Liver (tissue), 9 donors: ENCODE results near the gene ABHD6. TPM values are rescaled to one million over a fixed set of nuclear protein-coding genes. Genes with fewer than 3 reads are reported as not detected.
"Not testable (repeated sequence)": the region's sequence is repeated elsewhere in the genome, so short reads cannot be mapped to it uniquely, and the experiment has no call there.

Source experiments
- DNase-seq: peaks from one replicate; pipeline ENCODE4 v3.0.0-alpha.2; 2017; ENCODE audit warnings: low spot score
- H3K27ac ChIP-seq, 2 donors: one replicate each; pipeline ENCODE4 v1.7.0; 2013; ENCODE audit warnings: inconsistent platforms in 2 of 2, low read length in 2 of 2, control low read depth in 1 of 2, low read depth in 1 of 2, mild to moderate bottlenecking in 1 of 2
- H3K27me3 ChIP-seq, 4 donors: one replicate each; pipeline versions ENCODE4 v1.6.1 to v1.7.0; 2013; ENCODE audit warnings: low read length in 3 of 4, inconsistent platforms in 1 of 4, mild to moderate bottlenecking in 1 of 4, moderate library complexity in 1 of 4; ENCODE audit not compliant: control insufficient read depth in 4 of 4, insufficient read depth in 4 of 4
- H3K36me3 ChIP-seq, 4 donors: one replicate each; pipeline versions ENCODE4 v1.6.1 to v1.7.0; 2013; ENCODE audit warnings: low read length in 3 of 4, mild to moderate bottlenecking in 3 of 4, low read depth in 1 of 4, moderate library complexity in 1 of 4; ENCODE audit not compliant: control insufficient read depth in 4 of 4, insufficient read depth in 3 of 4
- H3K4me1 ChIP-seq, 4 donors: one replicate each; pipeline versions ENCODE4 v1.6.1 to v1.7.0; 2013; ENCODE audit warnings: low read length in 3 of 4, mild to moderate bottlenecking in 3 of 4, moderate library complexity in 1 of 4; ENCODE audit not compliant: control insufficient read depth in 4 of 4, insufficient read depth in 4 of 4
- H3K4me3 ChIP-seq, 3 donors: one replicate each; pipeline versions ENCODE4 v1.6.1 to v1.7.0; 2013; ENCODE audit warnings: low read length in 3 of 3, control low read depth in 1 of 3, low read depth in 1 of 3, mild to moderate bottlenecking in 1 of 3
- H3K9ac ChIP-seq, 2 donors: one replicate each; pipeline ENCODE4 v1.7.0; 2013; ENCODE audit warnings: low read length in 2 of 2, mild to moderate bottlenecking in 2 of 2, moderate library complexity in 2 of 2, control low read depth in 1 of 2, low read depth in 1 of 2
- H3K9me3 ChIP-seq, 4 donors: one replicate each; pipeline versions ENCODE4 v1.6.1 to v1.7.0; 2013; ENCODE audit warnings: low read length in 3 of 4; ENCODE audit not compliant: control insufficient read depth in 4 of 4
- ATF3 ChIP-seq: IDR thresholded peaks from 2 replicates; pipeline ENCODE4 v1.6.1; 2016; ENCODE audit warnings: antibody characterized with exemption
- CTCF ChIP-seq: fragments of 150-350 bp; IDR thresholded peaks from 2 replicates; pipeline ENCODE4 v1.5.1; 2017; ENCODE audit warnings: improper control_type of control experiment, low read depth, low read length; ENCODE audit not compliant: missing input control
- EGR1 ChIP-seq, 2 donors: IDR thresholded peaks; 2 replicates each; pipeline ENCODE4 v1.6.1; 2016 to 2018; ENCODE audit warnings: antibody characterized with exemption in 2 of 2, low read depth in 2 of 2
- FOXA1 ChIP-seq: IDR thresholded peaks from 2 replicates; pipeline ENCODE4 v1.6.1; 2016; ENCODE audit warnings: antibody characterized with exemption
- FOXA2 ChIP-seq: IDR thresholded peaks from 2 replicates; pipeline ENCODE4 v1.6.1; 2016; ENCODE audit warnings: antibody characterized with exemption
- GABPA ChIP-seq, 2 donors: IDR thresholded peaks in 1 of 2; conservative IDR thresholded peaks in 1 of 2; 2 replicates each; pipeline ENCODE4 v1.6.1; 2016; ENCODE audit warnings: antibody characterized with exemption in 2 of 2, mild to moderate bottlenecking in 1 of 2, moderate library complexity in 1 of 2
- HNF4G ChIP-seq: IDR thresholded peaks from 2 replicates; pipeline ENCODE4 v1.6.1; 2016; ENCODE audit warnings: antibody characterized with exemption
- JUND ChIP-seq, 2 donors: IDR thresholded peaks; 2 replicates each; pipeline ENCODE4 v1.6.1; 2016; ENCODE audit warnings: antibody characterized with exemption in 2 of 2
- MAX ChIP-seq: IDR thresholded peaks from 2 replicates; pipeline ENCODE4 v1.6.1; 2016; ENCODE audit warnings: antibody characterized with exemption
- NR2F2 ChIP-seq: IDR thresholded peaks from 2 replicates; pipeline ENCODE4 v1.6.1; 2016; ENCODE audit warnings: antibody characterized with exemption
- RAD21 ChIP-seq, 2 donors: IDR thresholded peaks; 2 replicates each; pipeline ENCODE4 v1.6.1; 2016; ENCODE audit warnings: antibody characterized with exemption in 2 of 2, mild to moderate bottlenecking in 2 of 2
- RXRA ChIP-seq, 2 donors: IDR thresholded peaks; 2 replicates each; pipeline ENCODE4 v1.6.1; 2017 to 2018; ENCODE audit warnings: antibody characterized with exemption in 2 of 2, mild to moderate bottlenecking in 1 of 2
- SP1 ChIP-seq: IDR thresholded peaks from 2 replicates; pipeline ENCODE4 v1.6.1; 2018; ENCODE audit warnings: antibody characterized with exemption, mild to moderate bottlenecking
- TAF1 ChIP-seq: conservative IDR thresholded peaks from 2 replicates; pipeline ENCODE4 v1.6.1; 2016; ENCODE audit warnings: antibody characterized with exemption, mild to moderate bottlenecking
- ZBTB33 ChIP-seq: IDR thresholded peaks from 2 replicates; pipeline ENCODE4 v1.6.1; 2016; ENCODE audit warnings: antibody characterized with exemption
- WGBS: extraction: QIAGEN DNeasy Blood & Tissue Kit; methylation state at CpG from one replicate; pipeline ENCODE4 v1.1.7; 2013; 5-methylcytosine and 5-hydroxymethylcytosine counted together
- polyA plus RNA-seq, 2 donors: library from polyadenylated mRNA; stranded (reverse) in 1 of 2; unstranded in 1 of 2; fragments of 200-250 nt in 1 of 2; fragments of >200 nt in 1 of 2; fragmentation: Nextera tagmentation in 1 of 2; extraction: Ambion mirVana in 1 of 2; gene quantifications; one replicate each; pipeline versions ENCODE4 v1.2.1 to v1.2.3, GENCODE V29; 2013 to 2015
- total RNA-seq, 2 donors: library from RNA; depleted of rRNA; stranded (reverse); fragments of >200 nt; gene quantifications; one replicate each; pipeline ENCODE4 v1.2.3, GENCODE V29; 2014
- donor health status: healthy.
- donor health status: healthy.
- donor health status: healthy.
- donor health status: healthy.
- donor health status: healthy.

Gene ABHD6
- total and polyA plus RNA-seq, 4 donors, result 19.8 to 60.9 (median 38.3) TPM

GRCh38 chr3:58218904-58219303 lies 18.7 kb upstream of the ABHD6 start:
- no peak overlapping the region for H3K27ac ChIP-seq
- no peak overlapping the region for H3K9ac ChIP-seq
- H3K4me3 ChIP-seq, result no peak overlapping the region
- no peaks in the 10 kb centered on the region for H3K27me3 ChIP-seq
- H3K36me3 ChIP-seq, result no peaks in the 10 kb centered on the region
- no peaks in the 10 kb centered on the region for H3K9me3 ChIP-seq
- peaks cover 2 to 21% (median 13%) of the 10 kb centered on the region in 4 donors for H3K4me1 ChIP-seq
- no peak for DNase-seq
- TF ChIP-seq RXRA (IDR thresholded peaks at IDR 0.05) (no peak), GABPA (IDR thresholded peaks at IDR 0.05 in 1 of 2, conservative IDR thresholded peaks at IDR 0.05 in 1 of 2) (no peak), ZBTB33 (no peak), CTCF (no peak), ATF3 (no peak), JUND (IDR thresholded peaks at IDR 0.05) (no peak), SP1 (no peak), NR2F2 (no peak), EGR1 (IDR thresholded peaks at IDR 0.05; ENCODE audit: low read depth in 2 of 2) (no peak), HNF4G (no peak), FOXA2 (no peak)
- WGBS, result 81% methylated on average over 1 of the region's 1 CpG

- TF ChIP-seq RXRA (IDR thresholded peaks at IDR 0.05) (no peak), EGR1 (IDR thresholded peaks at IDR 0.05; ENCODE audit: low read depth in 2 of 2) (no peak), FOXA1 (no peak), TAF1 (no peak), HNF4G (no peak), FOXA2 (no peak), GABPA (IDR thresholded peaks at IDR 0.05 in 1 of 2, conservative IDR thresholded peaks at IDR 0.05 in 1 of 2) (no peak), SP1 (no peak), MAX (no peak), RAD21 (IDR thresholded peaks at IDR 0.05) (no peak)
- H3K4me3 ChIP-seq, result no peak overlapping the region
- no peak overlapping the region for H3K27ac ChIP-seq
- peaks cover 0 to 5% (median 2%) of the 10 kb centered on the region in 4 donors for H3K4me1 ChIP-seq
- H3K9ac ChIP-seq, result no peak overlapping the region
- no peaks in the 10 kb centered on the region for H3K36me3 ChIP-seq
- DNase-seq, result no peak
- no peaks in the 10 kb centered on the region for H3K9me3 ChIP-seq
- no peaks in the 10 kb centered on the region for H3K27me3 ChIP-seq
- WGBS, result 86% methylated on average over 8 of the region's 8 CpGs
Observed at GRCh38 chr3:58222161-58222724, 15.3 kb upstream of the ABHD6 start.

- Histone ChIP-seq H3K4me1 (no peaks in the 10 kb centered on the region), H3K27me3 (no peaks in the 10 kb centered on the region), H3K36me3 (no peaks in the 10 kb centered on the region), H3K9me3 (no peaks in the 10 kb centered on the region), H3K4me3 (no peak overlapping the region), H3K27ac (no peak overlapping the region), H3K9ac (no peak overlapping the region)
- WGBS, result 96% methylated on average over 4 of the region's 4 CpGs
- DNase-seq, result no peak
- TF ChIP-seq EGR1 (IDR thresholded peaks at IDR 0.05; ENCODE audit: low read depth in 2 of 2), result no peak
- TF ChIP-seq MAX, result no peak
Observed at GRCh38 chr3:58223855-58224254, 13.7 kb upstream of the ABHD6 start.

GRCh38 chr3:58227933-58228332 lies 9.7 kb upstream of the ABHD6 start:
- H3K27ac ChIP-seq, H3K36me3 ChIP-seq, H3K27me3 ChIP-seq, H3K9ac ChIP-seq, DNase-seq, H3K9me3 ChIP-seq, H3K4me1 ChIP-seq, H3K4me3 ChIP-seq: not testable (repeated sequence)
- WGBS, result 95% methylated on average over 3 of the region's 3 CpGs
